Tibial artery (tissue), 4 donors: ENCODE measurements around the gene SPATA32.
A peak's percentile ranks its signal among the peaks of the same experiment; 100 is the strongest.

Source experiments
- DNase-seq, 2 donors: peaks; one replicate each; pipeline ENCODE4 v3.0.0-alpha.2; 2019
- H3K27ac ChIP-seq, 2 donors: fragments of 200-600 bp; sonication (generic) in 1 of 2; 1 replicate in 1 of 2; 2 replicates in 1 of 2; pipeline ENCODE4 v1.5.1; 2018 to 2019; ENCODE audit warnings: mild to moderate bottlenecking in 1 of 2
- H3K27me3 ChIP-seq, 2 donors: fragments of 200-600 bp; sonication (generic) in 1 of 2; one replicate each; pipeline versions ENCODE4 v1.5.1 to v1.6.0; 2016 to 2019
- H3K36me3 ChIP-seq, 3 donors: fragments of 200-600 bp; sonication (generic) in 2 of 3; one replicate each; pipeline ENCODE4 v1.5.1; 2016 to 2019; ENCODE audit warnings: mild to moderate bottlenecking in 2 of 3
- H3K4me1 ChIP-seq, 4 donors: fragments of 200-600 bp; sonication (generic) in 2 of 4; 1 replicate in 3 of 4; 2 replicates in 1 of 4; pipeline ENCODE4 v1.5.1; 2016 to 2019
- H3K4me3 ChIP-seq, 2 donors: fragments of 200-600 bp; sonication (generic) in 1 of 2; 1 replicate in 1 of 2; 2 replicates in 1 of 2; pipeline ENCODE4 v1.5.1; 2018 to 2019; ENCODE audit warnings: mild to moderate bottlenecking in 2 of 2
- H3K9me3 ChIP-seq, 3 donors: fragments of 200-600 bp; sonication (generic) in 1 of 3; one replicate each; pipeline ENCODE4 v1.5.1; 2016 to 2019
- CTCF ChIP-seq, 2 experiments: fragments of 200-600 bp in 1 of 2; fragments of 450-650 bp in 1 of 2; IDR thresholded peaks; one replicate each; pipeline ENCODE4 v1.5.1; 2017 to 2019; ENCODE audit warnings: antibody characterized with exemption in 2 of 2, mild to moderate bottlenecking in 1 of 2, moderate library complexity in 1 of 2
- intact Hi-C: fragments of 100-400 bp; cut with DNase I; formaldehyde crosslinking; loops from one replicate; pipeline ENCODE4 v1.15.0; 2023; ENCODE audit warnings: low total_unique reads

The SPATA32 gene

GRCh38 chr17:45242029-45242414 lies 19.9 kb downstream of the SPATA32 start:
- DNase-seq, result no peak
- Histone ChIP-seq H3K27me3 (peaks cover 0 to 84% of the 10 kb centered on the region in 2 donors), H3K27ac (no peak overlapping the region), H3K36me3 (peaks cover 0 to 14% (median 0%) of the 10 kb centered on the region in 3 donors), H3K4me3 (no peak overlapping the region), H3K9me3 (no peaks in the 10 kb centered on the region), H3K4me1 (peaks cover 0 to 25% (median 18%) of the 10 kb centered on the region in 4 donors)
- no peak for TF ChIP-seq CTCF (IDR thresholded peaks at IDR 0.05)
- intact Hi-C loops, result no loop called here

- peaks cover 0 to 14% (median 0%) of the 10 kb centered on the region in 3 donors for H3K36me3 ChIP-seq
- H3K4me3 ChIP-seq, result peak overlapping the region in 1 of 2 donors; percentile 16
- no peaks in the 10 kb centered on the region for H3K9me3 ChIP-seq
- H3K27me3 ChIP-seq, result peaks cover 0 to 87% of the 10 kb centered on the region in 2 donors
- intact Hi-C loops, result no loop called here
- peaks cover 0 to 20% (median 12%) of the 10 kb centered on the region in 4 donors for H3K4me1 ChIP-seq
- DNase-seq, result no peak
- H3K27ac ChIP-seq, result no peak overlapping the region
- no peak for TF ChIP-seq CTCF (IDR thresholded peaks at IDR 0.05)
Observed at GRCh38 chr17:45241328-45242028, 20.4 kb downstream of the SPATA32 start.

- Histone ChIP-seq H3K9me3 (no peaks in the 10 kb centered on the region), H3K4me3 (peak overlapping the region in 1 of 2 donors; percentile 16), H3K36me3 (peaks cover 0 to 14% (median 0%) of the 10 kb centered on the region in 3 donors), H3K27ac (no peak overlapping the region), H3K27me3 (peaks cover 0 to 87% of the 10 kb centered on the region in 2 donors), H3K4me1 (peaks cover 0 to 16% (median 11%) of the 10 kb centered on the region in 4 donors)
- no peak for DNase-seq
- TF ChIP-seq CTCF (IDR thresholded peaks at IDR 0.05), result no peak
- intact Hi-C loops, result no loop called here
Observed at GRCh38 chr17:45240905-45241327, 21.0 kb downstream of the SPATA32 start.

- no peaks in the 10 kb centered on the region for H3K9me3 ChIP-seq
- H3K4me1 ChIP-seq, result peaks cover 0 to 16% (median 11%) of the 10 kb centered on the region in 4 donors
- peaks cover 0 to 77% of the 10 kb centered on the region in 2 donors for H3K27me3 ChIP-seq
- H3K4me3 ChIP-seq, result no peak overlapping the region
- intact Hi-C loops, result no loop called here
- no peaks in the 10 kb centered on the region for H3K36me3 ChIP-seq
- DNase-seq, result no peak
- TF ChIP-seq CTCF (IDR thresholded peaks at IDR 0.05), result no peak
- no peak overlapping the region for H3K27ac ChIP-seq
Observed at GRCh38 chr17:45238155-45238774, 23.6 kb downstream of the SPATA32 start.

- peaks cover 0 to 77% of the 10 kb centered on the region in 2 donors for H3K27me3 ChIP-seq
- no peak for DNase-seq
- intact Hi-C loops, result no loop called here
- H3K9me3 ChIP-seq, result no peaks in the 10 kb centered on the region
- H3K36me3 ChIP-seq, result no peaks in the 10 kb centered on the region
- H3K27ac ChIP-seq, result no peak overlapping the region
- H3K4me1 ChIP-seq, result peaks cover 0 to 16% (median 11%) of the 10 kb centered on the region in 4 donors
- TF ChIP-seq CTCF (IDR thresholded peaks at IDR 0.05), result no peak
- no peak overlapping the region for H3K4me3 ChIP-seq
Observed at GRCh38 chr17:45237686-45238085, 24.2 kb downstream of the SPATA32 start.
